WERI-Rb-1 (cell line): Measurements from ENCODE around the gene WASHC1.
"Not testable (repeated sequence)": the region's sequence is repeated elsewhere in the genome, so short reads cannot be mapped to it uniquely, and the experiment has no call there.

Experiments
- DNase-seq: peaks from one replicate; pipeline ENCODE4 v3.0.0-alpha.2; 2020
- H3K27ac ChIP-seq: fragments of 250-450 bp; sonication (Bioruptor Pico); 2 replicates; pipeline ENCODE4 v1.5.1; 2020; ENCODE audit warnings: mild to moderate bottlenecking, moderate library complexity
- H3K27me3 ChIP-seq: fragments of 250-450 bp; sonication (Bioruptor Pico); 2 replicates; pipeline ENCODE4 v1.5.1; 2021; ENCODE audit warnings: mild to moderate bottlenecking, low read depth, moderate library complexity; ENCODE audit not compliant: insufficient read depth, severe bottlenecking
- H3K36me3 ChIP-seq: fragments of 250-450 bp; sonication (Bioruptor Pico); 2 replicates; pipeline ENCODE4 v1.5.1; 2020; ENCODE audit warnings: mild to moderate bottlenecking, moderate library complexity
- H3K4me3 ChIP-seq: 2 replicates; pipeline ENCODE4 v1.5.1; 2011; ENCODE audit warnings: low read depth, mild to moderate bottlenecking, control low read depth, low read length
- H3K9me3 ChIP-seq: fragments of 250-450 bp; sonication (Bioruptor Pico); 2 replicates; pipeline ENCODE4 v1.5.1; 2021; ENCODE audit warnings: mild to moderate bottlenecking, moderate library complexity; ENCODE audit not compliant: severe bottlenecking
- CTCF ChIP-seq: IDR thresholded peaks from 2 replicates; pipeline ENCODE4 v1.5.1; 2011; ENCODE audit warnings: low read depth, mild to moderate bottlenecking, control low read depth, inconsistent platforms, low read length

WASHC1 gene

GRCh38 chr9:43116-43515 is 13.9 kb upstream of the WASHC1 start:
- H3K36me3 ChIP-seq, H3K27me3 ChIP-seq, H3K9me3 ChIP-seq, H3K4me3 ChIP-seq, H3K27ac ChIP-seq, DNase-seq: not testable (repeated sequence)

GRCh38 chr9:41819-42218 is 12.6 kb upstream of the WASHC1 start:
- H3K27me3 ChIP-seq, H3K36me3 ChIP-seq, H3K9me3 ChIP-seq, DNase-seq, H3K4me3 ChIP-seq, H3K27ac ChIP-seq: not testable (repeated sequence)

GRCh38 chr9:41261-41676 is 12.0 kb upstream of the WASHC1 start:
- not testable (repeated sequence) for H3K9me3 ChIP-seq, H3K27ac ChIP-seq, H3K4me3 ChIP-seq, H3K36me3 ChIP-seq, DNase-seq, H3K27me3 ChIP-seq

- H3K4me3 ChIP-seq, H3K27me3 ChIP-seq, H3K9me3 ChIP-seq, H3K36me3 ChIP-seq, DNase-seq, H3K27ac ChIP-seq: not testable (repeated sequence)
Measured at GRCh38 chr9:32308-32707, 3.1 kb upstream of the WASHC1 start.

- H3K9me3 ChIP-seq, H3K27me3 ChIP-seq, H3K36me3 ChIP-seq, H3K27ac ChIP-seq, DNase-seq: not testable (repeated sequence)
- peak overlapping the region; percentile 43 for H3K4me3 ChIP-seq
Measured at GRCh38 chr9:28775-29174, 481 bp downstream of the WASHC1 start.

- not testable (repeated sequence) for H3K27me3 ChIP-seq, H3K4me3 ChIP-seq, H3K9me3 ChIP-seq, DNase-seq, H3K27ac ChIP-seq, H3K36me3 ChIP-seq
Measured at GRCh38 chr9:21621-22020, 7.6 kb downstream of the WASHC1 start.

- H3K4me3 ChIP-seq, DNase-seq, H3K27ac ChIP-seq, H3K27me3 ChIP-seq, H3K9me3 ChIP-seq, H3K36me3 ChIP-seq: not testable (repeated sequence)
Measured at GRCh38 chr9:16875-17274, 12.4 kb downstream of the WASHC1 start.

GRCh38 chr9:14129-14809 is 15.0 kb downstream of the WASHC1 start:
- not testable (repeated sequence) for H3K27me3 ChIP-seq, H3K4me3 ChIP-seq, H3K36me3 ChIP-seq, H3K9me3 ChIP-seq, H3K27ac ChIP-seq
- DNase-seq, result peak; percentile 38

GRCh38 chr9:11206-11605 is 18.1 kb downstream of the WASHC1 start:
- not testable (repeated sequence) for H3K27ac ChIP-seq, H3K4me3 ChIP-seq, H3K36me3 ChIP-seq, H3K9me3 ChIP-seq, H3K27me3 ChIP-seq
- TF ChIP-seq CTCF, result peak; percentile 52
- peak; percentile 86 for DNase-seq

GRCh38 chr9:10653-11053 is 18.6 kb downstream of the WASHC1 start:
- H3K9me3 ChIP-seq, H3K4me3 ChIP-seq, H3K27ac ChIP-seq, H3K27me3 ChIP-seq, H3K36me3 ChIP-seq: not testable (repeated sequence)
- DNase-seq, result peak; percentile 14

GRCh38 chr9:10207-10606 is 19.0 kb downstream of the WASHC1 start:
- H3K4me3 ChIP-seq, H3K27ac ChIP-seq, DNase-seq, H3K9me3 ChIP-seq, H3K36me3 ChIP-seq, H3K27me3 ChIP-seq: not testable (repeated sequence)
